NCI-H526 (cell line): ENCODE data around the gene VMAC.

ENCODE experiments used
- DNase-seq, 2 experiments: peaks; one replicate each; lab custom pipeline; 2025; lab: John Stamatoyannopoulos, UW

Gene VMAC

DNA sequence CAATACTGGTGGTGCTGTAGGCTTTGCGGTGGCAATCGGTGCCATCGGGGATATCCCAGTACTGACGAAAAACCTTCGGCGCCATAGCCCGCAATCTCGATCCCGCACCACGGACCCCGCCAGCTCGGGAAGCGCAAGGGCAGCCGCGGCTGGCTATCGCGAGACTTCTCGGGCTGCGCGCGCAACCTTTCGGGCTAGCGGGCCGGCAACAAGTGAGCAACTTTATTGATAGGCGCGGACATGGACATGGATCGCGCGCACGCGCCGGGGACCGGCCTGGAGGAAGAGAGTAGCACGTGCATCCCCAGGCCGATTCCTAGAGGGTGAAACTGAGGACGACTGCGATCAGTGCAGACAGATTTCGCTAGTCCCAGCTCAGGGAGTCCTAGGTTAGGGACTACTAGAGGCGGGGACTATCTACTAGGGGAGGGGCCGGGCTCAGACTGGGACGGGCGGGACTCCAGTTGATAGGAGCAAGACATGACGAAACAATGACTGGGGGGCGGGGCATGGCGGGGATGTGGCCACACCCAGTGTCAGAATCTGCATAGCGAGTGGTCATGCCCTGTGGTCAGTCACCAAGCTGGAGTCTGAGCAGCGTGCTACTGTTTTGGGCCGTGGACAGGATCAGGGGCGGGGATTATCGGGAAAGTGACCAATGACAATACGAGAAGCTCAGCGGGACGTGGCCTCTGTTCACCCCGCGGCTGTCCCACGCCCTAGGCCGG is 884 bp upstream of the VMAC start, which contains the start of gene NDUFA11:
Gene NDUFA11, minus strand, starts transcription at position 167 of the 728 bp plus-strand sequence. Its CDS starts 82 bp downstream, at position 85.
- peak; percentile 94 to 96 for DNase-seq

DNA sequence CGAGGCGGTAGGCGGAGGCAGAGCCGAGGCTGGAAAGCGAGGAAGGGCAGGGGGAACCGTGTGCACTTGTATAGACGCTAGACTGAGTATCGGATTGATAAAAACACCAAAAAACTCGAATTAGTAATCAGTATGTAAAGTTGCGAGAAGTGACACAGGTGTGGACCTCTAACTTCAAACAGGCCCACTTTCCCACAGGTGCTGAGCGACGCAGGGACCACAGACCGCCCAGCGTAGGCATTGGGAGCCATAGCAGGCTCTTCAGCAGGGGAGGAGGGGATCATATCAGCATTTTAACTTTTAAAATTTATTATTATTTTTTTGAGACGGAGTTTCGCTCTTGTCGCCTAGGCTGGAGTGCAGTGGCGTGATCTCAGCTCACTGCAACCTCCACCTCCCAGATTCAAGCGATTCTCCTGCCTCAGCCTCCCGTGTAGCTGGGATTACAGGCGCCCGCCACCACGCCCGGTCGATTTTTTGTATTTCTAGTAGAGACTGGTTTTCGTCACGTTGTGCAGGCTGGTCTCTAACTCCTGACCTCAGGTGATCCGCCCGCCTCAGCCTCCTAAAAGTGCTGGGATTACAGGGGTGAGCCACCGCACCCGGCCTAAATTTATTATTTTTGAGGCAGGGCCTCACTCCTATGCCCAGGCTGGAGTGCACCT is 574 bp downstream of the VMAC start:
- no peak for DNase-seq

DNA sequence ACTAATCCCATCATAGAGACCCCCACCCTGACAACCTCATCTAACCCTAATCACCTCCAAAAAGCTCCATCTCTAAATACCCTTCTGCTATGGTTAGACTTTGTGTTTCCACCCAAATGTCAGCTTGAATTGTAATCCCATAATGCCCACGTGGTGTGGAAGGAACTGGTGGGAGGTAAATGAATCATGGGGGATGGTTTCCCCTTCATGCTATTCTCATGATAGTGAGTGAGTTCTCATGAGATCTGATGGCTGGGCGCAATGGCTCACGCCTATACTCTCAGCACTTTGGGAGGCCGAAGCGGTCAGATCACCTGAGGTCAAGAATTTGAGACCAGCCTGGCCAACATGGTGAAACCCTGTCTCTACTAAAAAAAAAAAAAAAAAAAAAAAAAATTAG is 2.6 kb downstream of the VMAC start:
- no peak for DNase-seq

DNA sequence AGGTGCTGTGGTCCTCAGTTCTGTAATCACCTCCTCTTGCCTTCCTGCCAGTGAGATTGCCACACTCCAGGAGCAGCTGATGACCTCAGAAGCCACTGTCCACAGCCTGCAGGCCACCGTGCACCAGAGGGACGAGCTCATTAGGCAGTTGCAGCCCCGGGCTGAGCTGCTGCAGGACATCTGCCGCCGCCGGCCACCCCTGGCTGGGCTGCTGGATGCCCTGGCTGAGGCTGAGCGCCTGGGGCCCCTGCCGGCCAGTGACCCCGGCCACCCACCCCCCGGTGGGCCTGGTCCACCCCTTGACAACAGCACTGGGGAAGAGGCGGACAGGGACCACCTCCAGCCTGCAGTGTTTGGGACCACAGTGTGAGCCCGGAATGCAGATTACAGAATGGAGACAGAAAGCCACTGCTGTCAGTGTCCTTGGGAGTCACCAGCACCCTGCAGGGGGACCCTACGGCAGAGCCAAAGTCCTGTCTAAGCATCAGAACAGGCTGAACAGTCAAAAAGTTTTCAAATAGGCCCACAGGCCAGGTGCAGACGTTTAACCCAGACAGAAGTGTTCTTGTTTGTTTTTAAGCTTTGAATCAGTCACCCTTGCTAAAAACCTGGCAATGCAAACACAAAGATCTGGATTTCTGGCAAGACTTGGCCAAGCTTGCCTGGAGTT is 4.2 kb downstream of the VMAC start:
- no peak for DNase-seq

DNA sequence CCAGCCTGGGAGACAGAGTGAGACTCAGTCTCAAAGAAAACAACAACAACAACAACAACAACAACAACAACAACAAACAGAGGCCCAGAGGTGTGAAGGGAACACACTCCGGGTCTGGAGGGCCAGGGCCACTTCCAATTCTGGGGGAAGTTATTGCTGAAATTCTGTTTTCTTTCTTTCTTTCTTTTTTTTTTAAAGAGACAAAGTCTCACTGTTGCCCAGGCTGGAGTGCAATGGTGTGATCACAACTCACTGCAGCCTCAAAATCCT is 5.9 kb downstream of the VMAC start:
- no peak for DNase-seq

DNA sequence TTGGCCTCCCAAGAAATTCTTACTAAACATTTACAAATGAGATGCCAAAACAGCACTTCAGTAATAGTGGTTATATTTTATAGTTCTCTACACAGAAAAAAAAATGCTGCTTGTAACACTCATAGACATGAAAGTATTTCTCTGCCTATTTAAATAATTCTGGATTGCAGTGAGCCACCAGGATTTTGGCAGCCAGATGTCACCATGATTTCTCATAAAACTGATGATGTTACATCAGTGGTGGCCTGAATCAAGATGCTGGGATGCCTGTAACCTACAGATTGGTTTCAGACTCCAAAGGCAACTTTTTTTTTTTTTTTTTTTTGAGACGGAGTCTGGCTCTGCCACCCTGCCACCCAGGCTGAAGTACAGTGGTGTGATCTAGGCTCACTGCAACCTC is 6.7 kb downstream of the VMAC start:
- no peak for DNase-seq

DNA sequence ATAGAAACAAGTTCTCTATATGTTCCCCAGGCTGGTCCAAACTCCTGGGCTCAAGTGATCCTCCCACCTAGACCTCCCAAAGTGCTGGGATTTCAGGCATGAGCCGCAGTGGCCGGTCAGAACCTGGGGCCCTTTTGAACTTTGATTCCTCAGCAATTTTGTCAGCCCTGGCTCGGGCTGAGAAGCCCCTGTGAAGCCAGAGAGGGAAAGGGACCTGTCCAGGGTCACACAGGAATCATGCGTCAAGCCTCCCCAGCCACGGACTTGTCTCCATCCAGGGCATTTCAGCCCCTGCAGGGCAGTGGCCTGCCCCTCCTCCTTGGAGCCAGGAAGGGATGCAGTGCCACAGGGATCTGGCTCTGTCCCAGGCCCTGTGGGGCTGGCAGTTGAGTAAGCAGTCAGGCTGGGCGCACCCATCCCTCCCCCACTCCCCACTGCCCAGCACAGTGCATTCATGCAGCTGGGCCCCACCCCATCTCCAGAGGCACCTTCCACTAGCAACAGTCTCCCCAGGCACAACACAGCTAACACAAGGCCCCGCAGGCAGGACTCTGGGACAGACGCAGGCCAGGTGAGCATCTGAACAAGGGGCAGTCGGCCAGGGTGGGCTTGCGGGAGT is 9.2 kb downstream of the VMAC start, which contains the start of gene CAPS:
Gene CAPS, plus strand, starts transcription at position 516 of the 619 bp plus-strand sequence. CDS start 153 bp downstream, outside the sequence.
- no peak for DNase-seq

DNA sequence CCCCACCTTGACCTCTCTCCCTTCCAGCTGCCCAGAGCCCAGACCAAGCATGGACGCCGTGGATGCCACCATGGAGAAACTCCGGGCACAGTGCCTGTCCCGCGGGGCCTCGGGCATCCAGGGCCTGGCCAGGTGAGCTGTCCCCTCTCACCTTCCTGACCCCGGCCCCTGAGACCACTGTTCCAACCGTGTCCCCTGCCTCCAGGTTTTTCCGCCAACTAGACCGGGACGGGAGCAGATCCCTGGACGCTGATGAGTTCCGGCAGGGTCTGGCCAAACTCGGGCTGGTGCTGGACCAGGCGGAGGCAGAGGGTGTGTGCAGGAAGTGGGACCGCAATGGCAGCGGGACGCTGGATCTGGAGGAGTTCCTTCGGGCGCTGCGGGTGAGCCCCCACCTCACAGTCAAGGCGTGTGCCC is 9.7 kb downstream of the VMAC start:
- DNase-seq, result no peak

DNA sequence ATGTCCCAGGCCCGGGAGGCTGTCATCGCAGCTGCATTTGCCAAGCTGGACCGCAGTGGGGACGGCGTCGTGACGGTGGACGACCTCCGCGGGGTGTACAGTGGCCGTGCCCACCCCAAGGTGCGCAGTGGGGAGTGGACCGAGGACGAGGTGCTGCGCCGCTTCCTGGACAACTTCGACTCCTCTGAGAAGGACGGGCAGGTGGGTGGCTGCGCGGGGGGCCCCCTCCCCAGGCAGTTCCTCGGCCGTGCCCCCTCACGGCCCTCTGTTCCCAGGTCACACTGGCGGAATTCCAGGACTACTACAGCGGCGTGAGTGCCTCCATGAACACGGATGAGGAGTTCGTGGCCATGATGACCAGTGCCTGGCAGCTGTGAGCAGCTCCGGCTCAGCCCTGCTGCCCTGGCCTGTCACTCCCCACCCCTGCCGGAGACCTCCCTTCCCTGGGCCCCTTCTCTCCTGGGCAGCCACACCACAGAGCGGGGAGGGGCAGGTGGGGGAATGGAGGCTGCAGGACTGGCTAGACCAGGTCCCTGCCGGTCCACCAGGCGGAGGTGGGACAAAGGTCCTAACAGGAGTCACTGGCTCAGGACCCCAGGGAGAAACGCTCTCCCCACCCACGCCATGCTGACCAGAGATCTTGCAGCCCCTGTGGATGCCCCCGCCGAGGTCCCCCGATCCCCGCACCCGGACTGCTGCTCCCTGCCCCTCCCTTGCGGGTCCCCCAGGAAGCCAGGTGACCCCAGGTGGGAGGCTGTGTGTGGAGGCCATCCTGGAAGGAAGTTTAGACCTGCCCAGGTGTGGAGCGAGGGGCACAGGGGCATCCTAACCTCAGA is 10.5 kb downstream of the VMAC start:
- no peak for DNase-seq

DNA sequence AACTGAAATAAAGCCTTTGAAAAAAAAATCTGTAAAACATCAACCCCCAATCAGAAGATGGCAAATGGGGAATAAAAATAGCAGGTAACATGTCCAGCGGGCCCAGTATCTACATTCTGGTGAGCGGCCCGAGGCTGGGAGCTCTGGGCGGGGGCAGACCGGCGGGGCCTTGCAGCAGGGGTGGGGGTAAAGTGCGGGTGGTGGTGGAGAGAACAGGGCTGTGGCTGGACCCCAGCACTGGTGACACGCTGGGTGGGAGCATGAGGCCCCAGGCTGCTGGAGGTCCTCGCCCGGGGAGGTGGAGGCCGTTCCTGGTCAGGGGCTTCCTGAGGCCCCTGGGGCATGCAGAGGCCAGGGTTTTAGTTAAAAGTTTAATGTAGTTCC is 11.1 kb downstream of the VMAC start:
- DNase-seq, result no peak

DNA sequence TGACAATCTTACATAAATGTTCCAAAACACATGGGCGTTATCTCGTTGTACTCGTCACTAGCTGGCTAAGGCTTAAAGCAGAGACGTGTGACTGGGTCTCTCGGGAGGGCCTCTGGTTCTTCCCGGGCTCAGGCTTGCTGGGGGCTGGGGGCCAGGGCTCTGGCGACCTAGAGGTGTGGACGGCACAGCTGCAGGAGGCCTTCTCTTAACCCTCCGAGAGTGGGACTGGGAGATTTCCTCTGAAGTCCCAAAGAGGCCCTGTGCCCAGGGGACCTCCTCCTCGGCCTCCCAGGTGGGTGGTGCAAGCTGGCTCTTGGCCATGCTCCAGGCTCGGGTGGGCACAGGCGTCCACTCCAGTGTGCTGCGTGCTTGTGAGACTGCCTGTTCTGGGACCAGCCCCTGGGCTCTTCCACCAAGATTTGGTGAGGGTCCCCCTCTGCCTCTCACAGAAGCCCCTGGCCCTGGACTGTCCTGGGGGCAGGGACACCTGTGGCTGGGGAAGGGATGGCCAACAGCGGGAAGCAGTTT is 11.6 kb downstream of the VMAC start:
- DNase-seq, result no peak

DNA sequence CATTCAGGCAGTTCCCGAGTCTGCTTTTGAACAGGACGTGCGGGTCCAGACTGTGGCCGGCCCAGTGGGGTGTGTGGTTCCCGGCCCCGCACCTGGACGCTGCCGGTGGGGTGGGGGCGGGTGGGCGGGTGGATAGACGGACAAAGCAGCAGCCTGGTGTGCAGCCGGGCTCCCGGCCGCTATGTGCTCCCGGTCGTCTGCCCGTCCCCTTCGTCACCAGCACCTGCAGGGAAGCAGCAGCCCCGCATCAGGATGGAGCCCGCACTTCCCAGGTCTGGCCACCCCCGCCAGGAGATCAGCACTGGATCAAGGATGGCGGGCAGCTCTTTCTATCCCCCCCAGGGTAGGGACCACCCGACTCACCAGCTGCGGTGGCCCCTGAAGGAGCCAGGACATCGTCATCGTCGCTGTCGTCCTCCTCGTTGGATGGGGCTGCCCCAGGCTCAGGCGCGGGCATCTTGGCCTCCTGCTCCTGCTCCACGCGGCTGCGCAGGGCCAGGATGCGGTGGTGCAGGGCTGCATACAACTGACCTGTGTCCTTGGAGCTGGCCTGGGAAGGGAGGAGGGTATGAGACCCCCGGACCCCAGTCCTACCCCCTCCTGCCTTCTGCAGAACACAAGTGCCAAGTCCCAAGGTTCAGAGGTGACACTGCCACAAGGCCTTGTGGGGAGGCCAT is 12.9 kb downstream of the VMAC start:
- DNase-seq, result no peak

DNA sequence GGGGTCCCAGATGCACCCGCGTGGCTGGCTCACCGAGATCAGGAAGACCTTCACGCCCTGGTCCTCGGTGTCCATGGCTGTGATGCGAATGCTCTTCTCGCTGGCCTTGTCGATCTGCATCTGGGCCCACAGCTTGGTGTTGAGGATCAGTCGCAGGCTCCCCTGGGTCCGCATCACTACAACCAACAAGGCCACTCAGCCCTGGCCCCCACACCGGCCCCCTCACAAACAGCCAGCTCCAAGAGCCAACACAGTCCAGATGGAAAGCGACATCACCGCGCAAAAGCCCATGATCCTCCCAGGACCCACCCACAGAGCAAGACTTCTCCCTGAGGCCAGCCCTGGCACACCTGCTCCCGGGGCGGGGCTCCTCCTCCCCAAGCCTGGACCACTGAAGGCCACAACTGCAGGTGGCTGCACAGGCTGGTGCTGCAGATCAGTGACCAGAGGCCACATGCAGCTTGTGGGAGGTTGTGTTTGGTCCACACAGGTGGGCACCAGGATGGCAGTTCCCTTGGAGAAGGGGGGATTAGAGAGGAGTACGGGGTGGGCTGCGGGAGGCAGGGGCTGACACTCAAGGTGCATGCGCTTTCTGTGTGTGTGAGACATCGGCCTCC is 13.9 kb downstream of the VMAC start:
- DNase-seq, result no peak

DNA sequence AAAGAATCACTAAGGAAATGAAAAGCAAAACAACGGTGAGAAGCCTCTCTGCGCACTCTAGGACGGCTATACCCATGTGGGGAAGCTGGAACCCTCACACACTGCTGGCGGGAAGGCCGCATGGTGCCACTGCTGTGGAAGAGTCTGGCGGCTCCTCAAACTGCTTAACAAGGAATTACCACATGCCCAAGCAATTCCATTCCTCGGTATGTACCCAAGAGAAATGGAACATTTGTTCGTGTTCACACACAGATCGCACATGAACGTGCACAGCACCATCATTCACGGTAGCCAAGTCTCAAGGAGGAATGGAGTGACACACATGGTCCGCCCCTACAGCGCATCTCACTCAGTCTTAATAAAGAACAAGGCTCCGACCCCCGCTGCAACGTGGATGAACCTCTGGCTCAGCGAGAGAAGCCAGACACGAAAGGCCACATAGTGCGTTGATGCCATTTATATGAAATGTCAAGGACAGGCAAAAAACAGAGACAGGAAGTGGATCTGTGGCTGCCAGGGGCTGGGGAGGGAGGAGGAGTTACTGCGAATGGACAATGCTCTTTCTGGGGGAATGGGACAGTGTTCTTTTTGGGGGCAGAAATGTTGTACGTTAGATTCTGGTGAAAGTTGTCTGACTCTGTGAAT is 17.0 kb downstream of the VMAC start:
- DNase-seq, result no peak

DNA sequence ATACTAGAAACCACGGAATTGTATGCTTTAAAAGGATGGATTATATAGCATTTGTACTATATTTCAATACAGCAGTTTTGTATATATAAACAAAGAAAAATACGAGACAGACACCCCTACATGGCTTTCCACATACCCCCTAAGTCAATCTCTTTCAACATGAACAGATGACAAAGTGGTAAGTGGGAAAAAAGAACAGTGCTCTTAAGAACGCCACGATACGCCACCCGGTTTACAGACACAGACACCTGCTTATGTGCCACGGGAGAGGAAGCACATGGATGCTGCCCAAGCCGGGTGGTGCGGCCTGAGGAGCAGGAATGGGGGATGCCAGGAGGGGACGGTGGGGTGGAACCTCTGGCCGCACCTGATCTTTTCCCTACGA is 17.5 kb downstream of the VMAC start:
- DNase-seq, result no peak

DNA sequence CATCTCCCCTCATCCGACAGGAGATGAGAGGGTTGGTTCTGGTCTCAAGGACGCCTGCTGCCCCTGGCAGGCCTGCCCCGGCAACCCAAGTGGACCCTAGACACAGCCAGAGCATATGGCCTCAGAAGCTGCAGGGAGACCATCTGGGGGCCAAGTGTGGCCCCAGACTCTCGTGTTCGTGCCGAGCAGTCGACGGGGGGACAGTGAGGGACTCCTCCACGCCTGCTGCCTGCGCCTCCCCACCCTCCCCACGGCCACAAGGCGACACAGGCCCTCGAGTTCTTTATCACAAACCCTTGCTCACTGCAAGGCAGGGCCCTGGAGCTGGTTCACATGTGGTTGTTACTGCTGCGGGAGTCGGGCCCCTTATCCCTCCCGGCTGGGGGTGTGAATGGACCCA is 18.7 kb downstream of the VMAC start:
- DNase-seq, result no peak

DNA sequence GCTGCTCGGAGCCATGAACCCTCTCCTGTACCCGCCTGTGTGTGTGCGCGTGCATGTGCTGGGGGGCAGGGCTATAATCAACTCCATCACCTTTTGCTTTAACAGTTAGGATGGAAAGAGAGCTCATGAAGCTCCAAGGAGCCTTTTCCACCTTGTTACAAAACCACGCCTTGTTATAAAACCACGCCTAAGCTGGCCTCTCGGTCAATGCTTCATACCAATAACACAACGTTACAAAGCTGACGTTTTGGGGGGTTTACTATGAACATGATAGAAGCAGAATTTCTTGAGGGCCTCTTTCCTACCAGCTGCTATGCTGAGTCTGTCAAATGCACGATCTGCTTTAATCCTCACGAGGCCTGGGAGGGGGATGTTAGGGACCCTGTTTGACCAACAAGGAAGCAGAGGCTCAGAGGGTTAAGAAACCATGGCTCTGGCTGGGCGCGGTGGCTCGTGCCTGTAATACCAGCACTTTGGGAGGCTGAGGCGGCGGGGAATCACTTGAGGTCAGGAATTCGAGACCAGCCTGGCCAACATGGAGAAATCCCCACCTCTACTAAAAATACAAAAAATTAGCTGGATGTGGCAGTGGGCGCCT is 21.3 kb downstream of the VMAC start:
- DNase-seq, result no peak

DNA sequence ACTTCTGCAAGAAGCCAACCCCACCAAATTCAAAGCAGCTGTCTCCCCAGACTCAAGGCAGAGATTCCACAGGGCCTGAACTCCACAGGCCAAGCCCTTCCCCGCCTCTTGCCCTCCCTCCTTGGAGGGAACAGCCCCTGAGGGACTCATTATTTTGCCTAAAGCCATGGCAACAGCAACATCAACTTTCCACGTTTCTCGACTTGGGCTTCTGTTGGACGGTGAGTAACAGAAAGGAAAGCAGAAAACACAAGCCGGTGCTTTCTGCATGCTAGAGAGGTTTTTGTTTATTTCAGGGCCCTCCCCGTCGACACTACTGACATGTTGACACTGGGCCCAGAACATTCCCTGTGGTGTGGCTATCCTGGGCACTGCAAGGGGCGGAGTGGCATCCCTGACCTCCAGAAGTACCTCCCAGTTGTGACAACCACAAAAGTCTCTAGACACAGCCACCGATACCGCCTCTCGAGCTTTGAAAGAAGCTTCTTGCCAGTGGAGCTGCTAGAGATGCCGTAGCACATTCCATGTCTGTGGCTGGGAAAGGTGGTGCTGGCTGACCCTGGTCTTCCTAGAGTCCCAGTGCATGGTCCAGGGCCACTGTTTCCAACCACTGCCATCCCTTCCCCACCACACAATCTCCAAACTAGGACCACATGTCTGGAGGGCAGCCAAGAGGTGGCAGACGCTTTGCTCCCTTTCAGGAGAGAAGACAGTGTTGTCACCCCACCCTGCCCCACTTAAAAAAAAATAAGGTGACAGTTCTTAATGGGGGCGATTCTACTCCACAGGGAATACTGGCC is 22.2 kb downstream of the VMAC start:
- peak; percentile 27 to 52 for DNase-seq

DNA sequence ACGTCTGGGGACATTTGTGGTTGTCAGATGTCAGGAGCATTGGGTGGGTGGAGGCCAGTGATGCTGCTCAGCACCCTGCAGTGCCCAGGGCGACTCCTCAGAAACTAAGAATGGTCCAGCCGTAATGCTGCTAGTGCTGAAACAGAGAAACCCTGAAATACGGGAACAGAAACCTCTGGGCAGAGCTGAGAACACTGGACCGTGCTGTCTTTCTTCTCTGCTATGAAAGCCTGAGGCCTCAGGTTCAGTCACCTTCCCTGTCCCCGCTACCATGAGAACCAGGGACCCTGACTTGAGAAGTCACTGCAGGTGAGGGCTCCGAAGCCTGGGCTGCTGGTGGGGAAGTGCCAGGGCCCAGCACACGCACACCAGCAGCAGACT is 22.8 kb downstream of the VMAC start:
- DNase-seq, result no peak
